Type B pancreatic cell (in vitro differentiated cells): ENCODE results near the gene PRKCI. TPM values are rescaled to one million over a fixed set of nuclear protein-coding genes. Genes with fewer than 3 reads are reported as not detected.

Source experiments
- DNase-seq: peaks from one replicate; pipeline ENCODE4 v3.0.0; 2021; ENCODE audit warnings: mixed read lengths; ENCODE audit not compliant: unreplicated experiment; ENCODE audit errors: extremely low spot score
- H3K27ac Mint-ChIP-seq: 2 replicates; pipeline ENCODE4 v1.8.0; 2021; ENCODE audit warnings: mild to moderate bottlenecking, mixed read lengths
- H3K27me3 Mint-ChIP-seq: 2 replicates; pipeline ENCODE4 v1.8.0; 2021; ENCODE audit warnings: mixed read lengths
- H3K36me3 Mint-ChIP-seq: 2 replicates; pipeline ENCODE4 v1.8.0; 2021; ENCODE audit warnings: mixed read lengths
- H3K4me1 Mint-ChIP-seq: one replicate; pipeline ENCODE4 v1.8.0; 2021; ENCODE audit warnings: mixed read lengths; ENCODE audit not compliant: unreplicated experiment
- H3K4me3 Mint-ChIP-seq: 2 replicates; pipeline ENCODE4 v1.8.0; 2021; ENCODE audit warnings: mild to moderate bottlenecking, mixed read lengths
- H3K9me3 Mint-ChIP-seq: 2 replicates; pipeline ENCODE4 v1.8.0; 2021; ENCODE audit warnings: mixed read lengths
- CTCF ChIP-seq: fragments of 200-600 bp; sonication (generic); conservative IDR thresholded peaks from 2 replicates; pipeline ENCODE4 v1.5.0; 2021; ENCODE audit warnings: antibody characterized with exemption, mild to moderate bottlenecking
- total RNA-seq: library from RNA; stranded (reverse); gene quantifications from 2 replicates; pipeline ENCODE4 v1.2.1, GENCODE V29; 2021; ENCODE audit warnings: low replicate concordance

Gene PRKCI
- total RNA-seq, 1 donor from 2014 or later: 47.3 TPM

GRCh38 chr3:170352936-170353335 is 130.7 kb downstream of the PRKCI start:
- Mint-ChIP-seq H3K4me3 (no peak overlapping the region), H3K9me3 (no peaks in the 10 kb centered on the region), H3K36me3 (no peaks in the 10 kb centered on the region), H3K27me3 (no peaks in the 10 kb centered on the region), H3K4me1 (peaks cover 25% of the 10 kb centered on the region), H3K27ac (no peak overlapping the region)
- no peak for DNase-seq
- no peak for TF ChIP-seq CTCF

- Mint-ChIP-seq H3K4me3 (no peak overlapping the region), H3K27me3 (no peaks in the 10 kb centered on the region), H3K36me3 (no peaks in the 10 kb centered on the region), H3K4me1 (peaks cover 26% of the 10 kb centered on the region), H3K9me3 (no peaks in the 10 kb centered on the region), H3K27ac (no peak overlapping the region)
- TF ChIP-seq CTCF: no peak
- no peak for DNase-seq
These were observed 131.3 kb downstream of the PRKCI start for GRCh38 chr3:170353485-170353884.

- H3K27me3 Mint-ChIP-seq: no peaks in the 10 kb centered on the region
These were observed 132.5 kb downstream of the PRKCI start for GRCh38 chr3:170354760-170355159.

More at GRCh38 chr3:170354760-170355159, 132.5 kb downstream of the PRKCI start:
- TF ChIP-seq CTCF: no peak
- H3K4me3 Mint-ChIP-seq: no peak overlapping the region
- H3K9me3 Mint-ChIP-seq: no peaks in the 10 kb centered on the region
- no peak for DNase-seq
- peaks cover 30% of the 10 kb centered on the region for H3K4me1 Mint-ChIP-seq
- H3K27ac Mint-ChIP-seq: no peak overlapping the region
- no peaks in the 10 kb centered on the region for H3K36me3 Mint-ChIP-seq

Other genes starting within 250 kb of the PRKCI start
- gene GPR160, start 184.4 kb upstream of the PRKCI start, total RNA-seq: 7.3 and 13.1 TPM in 2 replicates
- gene PHC3, start 40.7 kb upstream of the PRKCI start, total RNA-seq: 38.2 and 49.3 TPM in 2 replicates
- 28.1 and 35.7 TPM in 2 replicates for gene SKIL, start 135.3 kb downstream of the PRKCI start, total RNA-seq
- 4.7 and 86.8 TPM in 2 replicates for gene CLDN11, start 196.4 kb downstream of the PRKCI start, total RNA-seq